Activated CD4-positive, CD25-positive, alpha-beta regulatory T cell treated with anti-CD3 and anti-CD28 coated beads, Interleukin-2, amount 50 U/mL, for 72 hours (primary cell): ENCODE data around the gene EZR.

Experiments used
- DNase-seq: peaks from one replicate; pipeline ENCODE4 v3.0.0; 2021

Gene EZR

GRCh38 chr6:158817728-158818580, 1.2 kb downstream of the EZR start:
- peak; percentile 85 for DNase-seq

GRCh38 chr6:158816803-158817727, 2.1 kb downstream of the EZR start:
- peak; percentile 41 for DNase-seq

DNA sequence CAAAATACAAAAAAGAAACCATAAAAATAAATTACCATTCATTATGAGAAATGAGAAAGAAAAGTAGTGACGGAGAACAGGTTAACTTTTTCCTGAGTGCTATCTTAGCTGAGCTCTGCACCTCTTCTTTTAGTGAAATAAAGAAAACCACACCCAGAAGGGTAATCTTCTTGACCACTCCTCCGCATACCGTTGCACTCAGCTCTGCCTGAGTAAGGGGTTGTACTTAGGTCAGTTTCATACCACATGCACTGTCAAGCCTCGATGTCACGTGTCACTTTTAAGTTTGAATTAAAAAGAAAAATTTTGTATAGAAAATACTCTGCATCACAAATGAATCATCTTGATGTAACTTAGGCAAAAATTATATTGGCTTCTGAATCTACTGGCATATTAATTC, 2.8 kb downstream of the EZR start:
- no peak for DNase-seq

DNA sequence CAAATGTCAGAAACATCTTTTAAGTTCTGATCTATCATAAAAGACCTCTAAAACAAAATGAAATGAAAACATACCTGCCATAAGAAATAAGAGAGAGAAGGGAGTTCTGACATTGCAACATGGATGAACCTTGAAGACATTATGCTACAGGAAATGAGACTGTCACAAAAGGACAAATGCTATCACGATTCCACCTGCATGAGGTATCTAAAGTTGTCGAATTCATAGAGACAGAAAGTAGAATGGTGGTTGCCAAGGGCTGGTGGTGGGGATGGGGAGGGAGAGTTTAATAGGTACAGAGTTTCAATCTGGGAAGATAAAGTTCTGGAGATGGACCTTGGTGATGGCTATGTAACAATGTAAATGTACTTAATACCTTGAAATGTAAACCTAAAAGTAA, 3.3 kb downstream of the EZR start:
- no peak for DNase-seq

DNA sequence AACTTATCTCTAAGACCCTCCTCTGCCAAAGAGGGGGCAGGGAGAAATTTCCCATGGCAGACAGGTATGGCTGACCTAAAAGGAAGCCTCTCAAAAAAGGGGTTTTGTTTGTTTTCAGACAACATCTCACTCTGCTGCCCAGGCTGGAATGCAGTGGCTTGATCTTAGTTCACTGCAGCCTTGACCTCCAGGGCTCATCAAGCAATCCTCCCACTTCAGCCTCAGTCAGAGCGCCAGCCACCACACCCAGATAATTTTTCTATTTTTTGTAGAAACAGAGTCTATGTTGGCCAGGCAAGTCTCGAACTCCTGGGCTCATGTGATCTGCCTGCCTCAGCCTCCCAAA, 3.8 kb downstream of the EZR start:
- no peak for DNase-seq

DNA sequence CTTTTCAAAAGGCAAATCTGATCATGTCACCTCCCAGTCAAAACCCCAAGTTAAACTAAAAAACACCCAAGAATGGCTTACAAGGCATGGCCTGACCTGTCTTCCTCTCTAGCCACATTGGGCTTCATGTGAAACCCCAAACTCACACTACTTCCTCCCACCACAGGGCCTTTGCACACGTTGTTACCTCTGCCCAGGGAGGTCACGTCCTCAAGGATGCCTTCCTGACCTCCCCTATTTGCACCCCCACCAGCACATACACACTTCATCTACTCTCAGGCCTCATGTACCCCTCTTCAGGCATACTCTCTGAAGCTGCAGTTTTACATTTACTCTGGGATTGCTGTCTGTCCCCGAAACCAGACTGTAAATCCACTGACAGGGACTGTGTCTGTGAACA, 6.1 kb downstream of the EZR start:
- DNase-seq: no peak

DNA sequence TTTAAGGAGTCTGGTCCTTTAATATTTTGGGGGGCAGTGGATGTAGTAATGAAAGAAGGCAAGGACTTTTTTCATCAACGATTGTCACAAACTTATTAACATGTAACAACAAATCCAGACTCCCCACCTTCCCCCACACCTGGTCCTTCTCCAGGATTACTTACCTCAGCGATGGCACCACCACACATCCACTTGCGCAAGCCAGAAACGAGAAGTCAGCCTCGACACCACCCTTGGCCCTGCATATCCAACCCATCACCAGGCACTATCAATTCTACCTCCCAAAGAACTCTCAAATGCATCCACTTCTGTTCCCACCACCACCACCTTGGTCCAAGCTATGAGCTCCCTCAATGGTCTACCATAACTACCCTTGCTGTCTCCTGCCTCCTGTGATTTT, 6.6 kb downstream of the EZR start:
- no peak for DNase-seq

DNA sequence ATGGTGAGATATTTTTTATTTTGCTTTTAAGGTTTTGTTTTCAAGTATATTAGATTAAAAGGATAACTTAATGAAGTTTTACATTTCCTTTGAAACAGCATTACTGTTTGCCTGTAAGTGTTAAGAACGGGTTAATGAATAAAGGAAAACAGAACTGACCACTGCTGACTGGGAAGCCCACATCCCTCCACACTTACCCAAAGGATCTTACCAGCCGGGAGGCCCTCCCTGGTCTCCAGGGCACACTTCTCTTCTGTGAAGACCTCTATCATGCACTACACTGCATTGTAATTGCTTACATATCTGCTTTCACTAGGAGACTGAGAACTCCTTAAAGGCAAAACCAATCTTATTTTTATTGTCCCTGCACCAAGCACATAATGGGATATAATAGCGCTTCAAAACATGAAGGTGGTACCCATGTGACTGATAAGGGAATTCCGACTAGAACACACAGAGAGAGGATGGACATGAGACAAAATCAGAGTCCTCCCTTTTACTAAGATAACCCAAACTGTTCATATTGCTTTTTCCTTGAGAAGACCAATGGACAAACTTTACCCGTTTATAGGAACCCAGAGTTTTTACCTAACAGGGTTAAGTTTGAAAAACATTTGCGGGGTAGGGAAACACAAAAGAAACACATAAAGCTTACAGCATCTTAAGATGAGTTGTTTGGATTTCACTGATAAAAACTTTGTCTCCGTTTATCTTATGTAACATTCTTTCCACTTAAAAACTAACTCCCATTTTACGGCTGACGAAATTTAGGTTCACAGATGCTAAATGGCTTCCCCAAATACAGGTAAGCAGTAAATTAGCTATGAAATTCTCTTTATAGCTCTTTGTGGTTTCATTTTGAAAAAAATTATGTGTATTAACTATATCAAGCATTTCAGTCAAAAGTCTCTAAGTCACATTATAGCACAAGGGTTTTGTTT, 8.7 kb downstream of the EZR start:
- DNase-seq: no peak

GRCh38 chr6:158808941-158809678, 10.1 kb downstream of the EZR start:
- DNase-seq: no peak

- DNase-seq: no peak
Observed at GRCh38 chr6:158808442-158808833, 10.7 kb downstream of the EZR start.

- DNase-seq: no peak
Observed at GRCh38 chr6:158807515-158808441, 11.4 kb downstream of the EZR start.

DNA sequence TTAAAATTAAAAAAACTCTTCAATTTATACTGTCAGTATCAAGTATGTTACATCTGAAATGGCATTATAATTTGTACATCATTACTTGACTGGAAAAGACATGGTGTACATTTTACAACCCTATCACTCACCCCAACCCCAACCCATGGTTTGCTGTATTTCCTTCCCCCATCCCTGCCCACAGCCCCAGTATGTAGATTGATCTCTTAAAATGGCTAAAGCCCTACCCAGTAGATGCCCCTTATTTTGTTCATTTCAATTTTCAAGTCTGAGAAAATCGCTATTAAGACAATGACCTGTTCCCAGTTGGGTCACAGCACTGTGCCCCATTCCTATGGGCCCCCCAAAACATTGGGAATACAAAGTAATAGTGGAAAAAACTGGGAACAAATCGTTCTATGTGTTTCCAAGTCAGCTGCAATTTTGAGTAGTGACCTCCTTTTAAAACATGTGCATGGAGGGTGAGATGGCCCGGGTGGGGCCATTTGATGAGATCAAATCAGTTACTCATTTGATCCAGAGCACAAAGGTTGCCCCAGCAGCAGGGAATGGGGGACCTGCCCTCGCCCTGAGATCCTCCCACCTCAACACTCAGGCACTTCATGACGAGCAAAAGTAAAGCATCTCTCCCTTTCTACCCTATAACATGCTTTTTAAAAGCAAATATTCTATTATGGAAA, 13.3 kb downstream of the EZR start:
- DNase-seq: no peak

- no peak for DNase-seq
Observed at GRCh38 chr6:158804207-158804606, 15.0 kb downstream of the EZR start.

- no peak for DNase-seq
Observed at GRCh38 chr6:158803733-158804143, 15.4 kb downstream of the EZR start.

GRCh38 chr6:158801655-158802294, 17.4 kb downstream of the EZR start:
- DNase-seq: no peak

DNA sequence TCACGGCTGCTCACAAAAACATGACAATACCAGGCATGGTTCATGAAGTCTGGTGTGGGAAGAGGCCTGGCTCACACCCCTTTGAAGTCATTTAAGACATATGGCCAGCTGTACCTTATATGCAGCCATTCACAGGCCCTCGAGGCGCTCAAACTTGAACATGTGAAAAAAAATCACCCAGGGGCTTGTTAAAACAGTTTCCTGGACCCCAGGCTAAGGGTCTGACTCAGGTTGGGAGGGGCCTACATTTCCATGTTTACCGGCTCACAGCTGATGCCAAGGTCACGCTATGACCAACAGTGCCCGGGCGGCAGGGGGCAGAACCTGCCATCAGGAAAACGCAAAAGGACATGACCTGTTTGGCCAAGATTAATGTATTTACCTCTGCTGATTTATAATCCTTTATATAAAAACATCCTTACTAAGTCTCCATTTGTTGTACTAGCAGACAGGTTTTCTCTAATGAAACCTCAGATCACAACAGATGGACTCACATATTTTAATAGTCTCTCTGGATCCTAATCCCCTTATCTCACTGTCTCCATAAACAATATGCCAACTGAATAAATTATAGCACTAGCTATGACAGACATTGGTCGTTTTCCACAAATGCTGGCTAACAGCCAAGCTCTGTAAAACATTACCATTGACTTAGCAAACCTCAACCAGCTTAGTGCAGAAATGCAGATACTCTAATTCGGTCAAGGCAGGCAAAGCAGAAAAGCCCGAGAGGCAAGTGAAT, 19.9 kb downstream of the EZR start:
- DNase-seq: no peak

GRCh38 chr6:158798311-158798710, 20.9 kb downstream of the EZR start:
- no peak for DNase-seq

DNA sequence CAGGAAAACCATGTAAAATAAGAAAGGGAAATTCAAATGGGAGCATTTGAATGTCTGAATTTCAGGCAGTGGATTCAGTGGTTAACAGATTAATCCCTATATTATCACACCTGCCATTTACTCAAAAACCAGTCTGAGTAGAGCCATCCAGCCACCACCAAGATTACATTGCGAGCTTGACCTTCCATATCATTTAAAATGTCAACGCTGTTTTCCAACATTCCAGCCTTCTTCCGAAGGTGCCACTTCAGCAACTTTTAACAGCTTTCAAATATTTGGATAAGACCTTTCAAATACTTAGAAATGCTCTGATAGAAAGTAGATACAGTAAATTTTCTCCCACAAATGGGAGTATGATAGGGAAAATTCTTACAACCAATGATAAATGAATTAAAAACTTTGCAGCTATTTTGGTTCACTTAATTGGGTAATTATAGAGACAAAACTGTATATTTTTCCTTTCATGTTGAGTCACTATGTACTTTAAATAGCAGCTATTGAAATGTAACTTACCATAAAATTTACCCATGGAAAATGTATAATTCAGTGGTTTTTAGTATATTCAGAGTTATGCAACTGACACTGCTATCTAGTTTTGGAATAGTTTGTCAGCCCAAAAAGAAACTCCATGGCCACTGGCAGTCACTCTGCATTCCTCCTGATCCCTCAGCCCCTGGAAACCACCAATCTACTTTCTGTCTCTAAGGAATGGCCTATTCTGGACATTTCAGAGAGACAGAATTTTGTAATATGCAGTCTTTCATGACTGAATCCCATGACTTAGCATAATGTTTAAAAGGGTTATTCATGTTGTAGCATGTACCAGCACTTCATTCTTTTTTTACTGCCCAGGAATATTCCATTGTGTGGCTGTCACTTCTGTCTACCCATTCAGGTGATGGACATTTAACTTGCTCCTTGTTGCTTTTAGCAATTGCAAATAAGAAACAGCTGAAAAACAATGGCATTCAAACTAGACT, 21.5 kb downstream of the EZR start:
- no peak for DNase-seq
